Progenitor cell of endocrine pancreas (in vitro differentiated cells): ENCODE data around the gene ANKRD23. TPM values are rescaled to one million over a fixed set of nuclear protein-coding genes. Genes with fewer than 3 reads are reported as not detected.

Experiments
- DNase-seq: peaks from one replicate; pipeline ENCODE4 v3.0.0; 2021; ENCODE audit warnings: low spot score; ENCODE audit not compliant: unreplicated experiment
- H3K27ac Mint-ChIP-seq: 2 replicates; pipeline ENCODE4 v1.8.0; 2021; ENCODE audit warnings: mild to moderate bottlenecking, moderate library complexity, mixed read lengths
- H3K27me3 Mint-ChIP-seq: 2 replicates; pipeline ENCODE4 v1.8.0; 2021; ENCODE audit warnings: mixed read lengths
- H3K36me3 Mint-ChIP-seq: 2 replicates; pipeline ENCODE4 v1.8.0; 2022; ENCODE audit warnings: mixed read lengths; ENCODE audit not compliant: insufficient read depth
- H3K4me1 Mint-ChIP-seq: 2 replicates; pipeline ENCODE4 v1.8.0; 2021; ENCODE audit warnings: low read depth, mixed read lengths
- H3K4me3 Mint-ChIP-seq: 2 replicates; pipeline ENCODE4 v1.8.0; 2021; ENCODE audit warnings: low read depth, mild to moderate bottlenecking, moderate library complexity, mixed read lengths
- H3K9me3 Mint-ChIP-seq: 2 replicates; pipeline ENCODE4 v1.8.0; 2021; ENCODE audit warnings: low read depth, mixed read lengths
- CTCF ChIP-seq: fragments of 200-600 bp; sonication (generic); IDR thresholded peaks from one replicate; pipeline ENCODE4 v1.5.0; 2021; ENCODE audit warnings: antibody characterized with exemption, mild to moderate bottlenecking; ENCODE audit not compliant: unreplicated experiment
- total RNA-seq: library from RNA; stranded (reverse); gene quantifications from 2 replicates; pipeline ENCODE4 v1.2.1, GENCODE V29; 2021

Gene ANKRD23
- total RNA-seq, 1 donor from 2014 or later: 8.3 TPM

- Mint-ChIP-seq H3K27me3 (peaks cover 25% of the 10 kb centered on the region), H3K9me3 (no peaks in the 10 kb centered on the region), H3K4me3 (no peak overlapping the region), H3K27ac (no peak overlapping the region), H3K36me3 (no peaks in the 10 kb centered on the region), H3K4me1 (peaks cover 10% of the 10 kb centered on the region)
- DNase-seq: no peak
- no peak for TF ChIP-seq CTCF
These were observed 39.5 kb upstream of the ANKRD23 start for GRCh38 chr2:96883306-96883705.

GRCh38 chr2:96882906-96883305 lies 39.1 kb upstream of the ANKRD23 start:
- H3K27ac Mint-ChIP-seq: no peak overlapping the region
- TF ChIP-seq CTCF: no peak
- no peak overlapping the region for H3K4me3 Mint-ChIP-seq
- DNase-seq: no peak
- peaks cover 25% of the 10 kb centered on the region for H3K27me3 Mint-ChIP-seq
- H3K36me3 Mint-ChIP-seq: no peaks in the 10 kb centered on the region
- H3K9me3 Mint-ChIP-seq: no peaks in the 10 kb centered on the region
- peaks cover 6% of the 10 kb centered on the region for H3K4me1 Mint-ChIP-seq

GRCh38 chr2:96882230-96882629 lies 38.4 kb upstream of the ANKRD23 start:
- H3K9me3 Mint-ChIP-seq: no peaks in the 10 kb centered on the region
- TF ChIP-seq CTCF: no peak
- DNase-seq: no peak
- no peaks in the 10 kb centered on the region for H3K36me3 Mint-ChIP-seq
- H3K27ac Mint-ChIP-seq: no peak overlapping the region
- H3K4me3 Mint-ChIP-seq: no peak overlapping the region
- peaks cover 25% of the 10 kb centered on the region for H3K27me3 Mint-ChIP-seq
- H3K4me1 Mint-ChIP-seq: peaks cover 3% of the 10 kb centered on the region

- no peaks in the 10 kb centered on the region for H3K9me3 Mint-ChIP-seq
- H3K27me3 Mint-ChIP-seq: peaks cover 25% of the 10 kb centered on the region
- DNase-seq: no peak
These were observed 37.8 kb upstream of the ANKRD23 start for GRCh38 chr2:96881349-96882195.

GRCh38 chr2:96880891-96881273 lies 37.1 kb upstream of the ANKRD23 start:
- Mint-ChIP-seq H3K4me1 (peaks cover 2% of the 10 kb centered on the region), H3K27ac (no peak overlapping the region), H3K9me3 (no peaks in the 10 kb centered on the region), H3K36me3 (no peaks in the 10 kb centered on the region), H3K4me3 (no peak overlapping the region), H3K27me3 (peaks cover 23% of the 10 kb centered on the region)
- DNase-seq: no peak
- TF ChIP-seq CTCF: no peak

More at GRCh38 chr2:96881349-96882195, 37.8 kb upstream of the ANKRD23 start:
- H3K27ac Mint-ChIP-seq: no peak overlapping the region
- H3K4me1 Mint-ChIP-seq: peaks cover 2% of the 10 kb centered on the region
- no peaks in the 10 kb centered on the region for H3K36me3 Mint-ChIP-seq
- H3K4me3 Mint-ChIP-seq: no peak overlapping the region
- no peak for TF ChIP-seq CTCF
